ENCODE measurements around the gene GNAI3. TPM values are rescaled to one million over a fixed set of nuclear protein-coding genes. Genes with fewer than 3 reads are reported as not detected.

Gene GNAI3
- total and polyA plus RNA-seq, 2 of the 8 experiments (the other 6 are each of a cell fraction or from before 2014, with no cell fraction given): 4.0 to 9.8 TPM

- Histone ChIP-seq H3K9ac (replicated peaks in 1 of 4; ENCODE audit: extremely low read depth in 1 of 4, low read depth in 3 of 4, low read length in 3 of 4) (no peak overlapping the region), H3K79me2 (ENCODE audit: control insufficient read depth in 1 of 2, insufficient read depth in 2 of 2, low read length in 2 of 2) (no peaks in the 10 kb centered on the region), H3K4me1 (replicated peaks in 1 of 4; ENCODE audit: control insufficient read depth in 3 of 4, insufficient read depth in 4 of 4, low read length in 3 of 4) (0 out of 7 replicates have a peak, but pooled peaks cover 0 to 3% (median 0%) of the 10 kb centered on the region in 4 experiments), H3K56ac (replicated peaks; ENCODE audit: insufficient read length, low read depth, low read length) (no peak overlapping the region), H3K4me3 (ENCODE audit: extremely low read depth in 1 of 4, insufficient read depth in 2 of 4, low read depth in 3 of 4, low read length in 4 of 4) (no peak overlapping the region), H2BK15ac (ENCODE audit: low read length) (no peak overlapping the region), H3K4ac (replicated peaks; ENCODE audit: insufficient read length, low read depth, low read length) (no peak overlapping the region), H4K5ac (ENCODE audit: insufficient read length, low read depth, low read length) (no peak overlapping the region), H3K27ac (ENCODE audit: low read depth, low read length) (no peak overlapping the region), H2BK12ac (ENCODE audit: low read depth, low read length) (no peak overlapping the region), H4K8ac (ENCODE audit: extremely low read depth, insufficient read depth, low read length) (no peak overlapping the region), H3K18ac (ENCODE audit: extremely low read depth, low read length) (no peak overlapping the region), H3K14ac (ENCODE audit: insufficient read length) (no peak overlapping the region), H3K4me2 (ENCODE audit: insufficient read depth in 1 of 2, low read depth in 2 of 2, low read length in 2 of 2) (no peak overlapping the region), H3K23me2 (ENCODE audit: low read depth, low read length) (peaks cover 9% of the 10 kb centered on the region), H2BK5ac (ENCODE audit: low read depth, low read length) (no peak overlapping the region), H2BK20ac (ENCODE audit: low read length) (no peak overlapping the region), H3K27me3 (replicated peaks in 1 of 4; ENCODE audit: control insufficient read depth in 3 of 4, extremely low read depth in 1 of 4, insufficient read depth in 3 of 4, low read length in 3 of 4) (peaks cover 0 to 5% (median 4%) of the 10 kb centered on the region in 4 experiments; a peak in 6 of 7 replicates), H2AK5ac (ENCODE audit: low read depth, low read length) (no peak overlapping the region), H3K36me3 (ENCODE audit: control insufficient read depth in 2 of 4, insufficient read depth in 4 of 4, low read length in 3 of 4) (no peaks in the 10 kb centered on the region), H3K9me3 (ENCODE audit: insufficient read depth in 2 of 2, low read depth in 1 of 2, low read length in 1 of 2) (no peaks in the 10 kb centered on the region), H4K20me1 (replicated peaks in 1 of 2; ENCODE audit: control insufficient read depth in 1 of 2, insufficient read depth in 2 of 2, low read length in 2 of 2) (no peaks in the 10 kb centered on the region), H3K23ac (ENCODE audit: insufficient read length) (no peak overlapping the region), H2AFZ (ENCODE audit: low read length) (no peak overlapping the region), H2BK120ac (replicated peaks; ENCODE audit: low read depth, low read length) (no peak overlapping the region), H3K79me1 (ENCODE audit: low read depth, low read length) (no peaks in the 10 kb centered on the region), H4K91ac (replicated peaks; ENCODE audit: insufficient read length, low read length) (no peak overlapping the region)
- no peak for DNase-seq (ENCODE audit: low read depth in 1 of 2, low spot score in 2 of 2)
- TF ChIP-seq HDAC2 (IDR thresholded peaks at IDR 0.05; ENCODE audit: borderline replicate concordance in 1 of 2, low read depth in 2 of 2, low read length in 2 of 2) (no peak), GTF2F1 (IDR thresholded peaks at IDR 0.05; ENCODE audit: borderline replicate concordance, low read depth, low read length) (no peak), SP1 (IDR thresholded peaks at IDR 0.05; ENCODE audit: low read depth, low read length) (no peak), MAFK (IDR thresholded peaks at IDR 0.05; ENCODE audit: low read depth, low read length) (no peak), SAP30 (IDR thresholded peaks at IDR 0.05; ENCODE audit: insufficient read depth, insufficient replicate concordance, low read length) (no peak), EGR1 (IDR thresholded peaks at IDR 0.05; ENCODE audit: borderline replicate concordance, low read depth, low read length) (no peak)
- 88% methylated on average over 2 of the region's 4 CpGs; no CpG with 5 or more reads in 1 of the 2 experiments for WGBS, 2 experiments (ENCODE audit: extremely low coverage in 1 of 2, insufficient coverage in 1 of 2, insufficient read length in 1 of 2, insufficient replicate concordance in 2 of 2, low coverage in 1 of 2, low lambda C conversion rate in 2 of 2, missing lambda C conversion rate in 1 of 2)
- ChIA-PET CTCF (ENCODE audit: partially characterized antibody) (interaction anchor here (0.8 to 11.8 kb wide), 7 partner anchors 17 to 327 kb away, joined by 3 to 185 read pairs (median 5); partner anchors contain the start of genes AHCYL1 and GSTM1), POLR2A (ENCODE audit: partially characterized antibody) (interaction anchor here (1.1 kb wide), 1 partner anchor 40 kb away, joined by 3 read pairs; no protein-coding TSS in a partner anchor)
- FAIRE-seq: no peak
These were observed 109.0 kb downstream of the GNAI3 start for GRCh38 chr1:109657395-109657794.

All from H1 (cell line).